GM23338 (cell line): ENCODE data around the gene SLC17A5. TPM values are rescaled to one million over a fixed set of nuclear protein-coding genes. Genes with fewer than 3 reads are reported as not detected.
"Not testable (repeated sequence)": the region's sequence is repeated elsewhere in the genome, so short reads cannot be mapped to it uniquely, and the experiment has no call there.

ENCODE experiments used
- ATAC-seq: fragments of 200-7000 bp; cut with Tn5 transposase; 3 replicates; pipeline ENCODE4 v1.9.1; 2020
- DNase-seq: peaks from one replicate; pipeline ENCODE4 v3.0.0-alpha.2; 2015; ENCODE audit warnings: low spot score
- H2AFZ ChIP-seq: fragments of 200-600 bp; sonication (generic); 2 replicates; pipeline ENCODE4 v1.8.0; 2016; ENCODE audit warnings: antibody characterized with exemption, mild to moderate bottlenecking, moderate library complexity
- H3F3A ChIP-seq: fragments of 200-600 bp; sonication (generic); replicated peaks from 2 replicates; pipeline ENCODE4 v1.8.0; 2017; ENCODE audit warnings: antibody characterized with exemption, mixed run types, low read depth
- H3K27ac ChIP-seq: fragments of 200-600 bp; sonication (generic); 2 replicates; pipeline ENCODE4 v1.6.1; 2016; ENCODE audit warnings: low read depth
- H3K27me3 ChIP-seq: fragments of 200-600 bp; sonication (generic); 2 replicates; pipeline ENCODE4 v1.8.0; 2016; ENCODE audit warnings: mild to moderate bottlenecking, mixed run types, moderate library complexity; ENCODE audit not compliant: insufficient read depth
- H3K36me3 ChIP-seq: fragments of 200-600 bp; sonication (generic); 2 replicates; pipeline ENCODE4 v1.8.0; 2016; ENCODE audit warnings: mild to moderate bottlenecking; ENCODE audit not compliant: insufficient read depth
- H3K4me1 ChIP-seq: fragments of 200-600 bp; sonication (generic); 2 replicates; pipeline ENCODE4 v1.8.0; 2016; ENCODE audit warnings: mild to moderate bottlenecking, moderate library complexity; ENCODE audit not compliant: insufficient read depth
- H3K4me2 ChIP-seq: fragments of 200-600 bp; sonication (generic); 2 replicates; pipeline ENCODE4 v1.7.1; 2017; ENCODE audit warnings: mixed run types
- H3K4me3 ChIP-seq: fragments of 200-600 bp; sonication (generic); 2 replicates; pipeline ENCODE4 v1.6.1; 2016; ENCODE audit warnings: mixed run types
- H3K79me2 ChIP-seq: fragments of 200-600 bp; sonication (generic); replicated peaks from 2 replicates; pipeline ENCODE4 v1.8.0; 2017; ENCODE audit warnings: mild to moderate bottlenecking; ENCODE audit not compliant: insufficient read depth
- H3K9me2 ChIP-seq: fragments of 200-600 bp; sonication (generic); 2 replicates; pipeline ENCODE4 v1.8.0; 2017; ENCODE audit not compliant: insufficient read depth
- H4K20me1 ChIP-seq: fragments of 200-600 bp; sonication (generic); replicated peaks from 2 replicates; pipeline ENCODE4 v1.8.0; 2017; ENCODE audit warnings: mild to moderate bottlenecking; ENCODE audit not compliant: insufficient read depth
- H3K27ac Mint-ChIP-seq: 2 replicates; pipeline ENCODE4 v1.8.0; 2020; ENCODE audit warnings: inconsistent platforms, mild to moderate bottlenecking, moderate library complexity, mixed read lengths
- H3K27me3 Mint-ChIP-seq: 3 replicates; pipeline ENCODE4 v1.8.0; 2022; ENCODE audit warnings: low read depth, mild to moderate bottlenecking, moderate library complexity, mixed read lengths, inconsistent platforms; ENCODE audit not compliant: insufficient read depth, poor library complexity
- H3K36me3 Mint-ChIP-seq: 3 replicates; pipeline ENCODE4 v1.8.0; 2021; ENCODE audit warnings: low read depth, mild to moderate bottlenecking, inconsistent platforms, moderate library complexity, mixed read lengths
- H3K4me1 Mint-ChIP-seq: 3 replicates; pipeline ENCODE4 v1.8.0; 2020; ENCODE audit warnings: mild to moderate bottlenecking, inconsistent platforms, mixed read lengths
- H3K4me3 Mint-ChIP-seq: 3 replicates; pipeline ENCODE4 v1.8.0; 2021; ENCODE audit warnings: moderate library complexity, mild to moderate bottlenecking, inconsistent platforms, mixed read lengths
- H3K9me3 Mint-ChIP-seq: 3 replicates; pipeline ENCODE4 v1.8.0; 2020; ENCODE audit warnings: moderate library complexity, mild to moderate bottlenecking, inconsistent platforms, mixed read lengths
- CREB1 ChIP-seq: fragments of 250-450 bp; sonication (Bioruptor Pico); IDR thresholded peaks from 2 replicates; pipeline ENCODE4 v1.5.0; 2020; ENCODE audit warnings: low read depth, mild to moderate bottlenecking, moderate library complexity
- EZH2 ChIP-seq: fragments of 200-600 bp; sonication (generic); IDR thresholded peaks from one replicate; pipeline ENCODE4 v1.8.0; 2017; ENCODE audit warnings: antibody characterized with exemption, mild to moderate bottlenecking, low read depth; ENCODE audit not compliant: unreplicated experiment
- EZH2phosphoT487 ChIP-seq: fragments of 200-600 bp; sonication (generic); IDR thresholded peaks from one replicate; pipeline ENCODE4 v1.8.1; 2018; ENCODE audit warnings: antibody characterized with exemption; ENCODE audit not compliant: unreplicated experiment
- JUNB ChIP-seq: IDR thresholded peaks from one replicate; pipeline ENCODE4 v1.6.1; 2016; ENCODE audit warnings: antibody characterized with exemption; ENCODE audit not compliant: unreplicated experiment
- NANOG ChIP-seq: IDR thresholded peaks from 2 replicates; pipeline ENCODE4 v1.6.1; 2016; ENCODE audit warnings: antibody characterized with exemption, borderline replicate concordance
- POLR2AphosphoS5 ChIP-seq: IDR thresholded peaks from 2 replicates; pipeline ENCODE4 v1.6.1; 2016; ENCODE audit warnings: antibody characterized with exemption, low read depth
- STAT1 ChIP-seq: IDR thresholded peaks from one replicate; pipeline ENCODE4 v1.6.1; 2016; ENCODE audit warnings: antibody characterized with exemption; ENCODE audit not compliant: unreplicated experiment
- ZNF114 ChIP-seq: fragments of 250-450 bp; sonication (Bioruptor Pico); IDR thresholded peaks from 2 replicates; pipeline ENCODE4 v1.5.0; 2020; ENCODE audit warnings: mild to moderate bottlenecking, moderate library complexity
- ZNF331 ChIP-seq: fragments of 250-450 bp; sonication (Bioruptor Pico); IDR thresholded peaks from 2 replicates; pipeline ENCODE4 v1.5.0; 2020; ENCODE audit warnings: low read depth, mild to moderate bottlenecking, moderate library complexity
- polyA plus RNA-seq: library from polyadenylated mRNA; unstranded; fragments of >200 nt; fragmentation: Nextera tagmentation; extraction: Ambion mirVana; gene quantifications from 2 replicates; pipeline ENCODE4 v1.2.1, GENCODE V29; 2016
- total RNA-seq: library from RNA; depleted of rRNA; stranded (reverse); fragments of >200 nt; shearing (Covaris generic); gene quantifications from 2 replicates; pipeline ENCODE4 v1.2.3, GENCODE V29; 2014
- TF ChIP-seq, protein P1 (sequence below), 2 experiments: fragments of 200-600 bp in 1 of 2; sonication (generic) in 1 of 2; conservative IDR thresholded peaks; 2 replicates each; pipeline versions ENCODE4 v1.5.1 to v1.6.1; 2016 to 2017; ENCODE audit warnings: antibody characterized with exemption in 2 of 2, low read depth in 2 of 2, mild to moderate bottlenecking in 2 of 2, moderate library complexity in 1 of 2
- TF ChIP-seq, protein P2 (sequence below): fragments of 250-450 bp; sonication (Bioruptor Pico); IDR thresholded peaks from 2 replicates; pipeline ENCODE4 v1.5.0; 2020; ENCODE audit warnings: mild to moderate bottlenecking, moderate library complexity
- TF ChIP-seq, protein P3 (sequence below): IDR thresholded peaks from one replicate; pipeline ENCODE4 v1.6.1; 2018; ENCODE audit warnings: antibody characterized with exemption; ENCODE audit not compliant: unreplicated experiment

The SLC17A5 gene
- total and polyA plus RNA-seq, 2 experiments from 2014 or later: 9.2 to 17.7 TPM

DNA sequence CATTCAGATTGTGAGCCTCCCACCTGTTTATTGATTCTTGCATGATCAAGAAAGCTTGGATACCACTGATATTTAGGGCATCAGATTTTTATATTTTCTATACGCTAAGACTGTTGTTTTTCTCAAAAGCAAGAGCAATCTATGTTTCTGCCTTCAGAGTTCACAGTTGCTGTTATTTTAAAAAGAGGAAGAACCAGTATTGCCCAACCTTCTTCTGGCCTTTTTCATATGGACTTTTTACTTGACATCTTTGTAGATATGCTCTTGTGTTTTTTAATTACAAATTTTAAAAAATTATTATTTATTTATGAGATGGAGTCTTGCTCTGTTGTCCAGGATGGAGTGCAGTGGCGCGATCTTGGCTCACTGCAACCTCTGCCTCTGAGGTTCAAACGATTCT is 28.9 kb downstream of the SLC17A5 start:
- Histone ChIP-seq H3K4me3 (no peak overlapping the region), H3K79me2 (no peaks in the 10 kb centered on the region), H3F3A (peaks cover 7% of the 10 kb centered on the region; the same call in 1 of the 2 replicates), H3K27me3 (no peaks in the 10 kb centered on the region), H3K9me2 (no peaks in the 10 kb centered on the region), H3K36me3 (peaks cover 7% of the 10 kb centered on the region; the same call in 1 of the 2 replicates), H3K4me1 (no peaks in the 10 kb centered on the region), H3K4me2 (no peak overlapping the region), H4K20me1 (no peaks in the 10 kb centered on the region), H3K27ac (no peak overlapping the region), H2AFZ (no peak overlapping the region)
- no peak overlapping the region for H3K27ac Mint-ChIP-seq
- H3K9me3 Mint-ChIP-seq: no peaks in the 10 kb centered on the region
- peaks cover 8% of the 10 kb centered on the region; the same call in 1 of the 3 replicates for H3K36me3 Mint-ChIP-seq
- no peak for TF ChIP-seq STAT1
- TF ChIP-seq, protein P1, sequence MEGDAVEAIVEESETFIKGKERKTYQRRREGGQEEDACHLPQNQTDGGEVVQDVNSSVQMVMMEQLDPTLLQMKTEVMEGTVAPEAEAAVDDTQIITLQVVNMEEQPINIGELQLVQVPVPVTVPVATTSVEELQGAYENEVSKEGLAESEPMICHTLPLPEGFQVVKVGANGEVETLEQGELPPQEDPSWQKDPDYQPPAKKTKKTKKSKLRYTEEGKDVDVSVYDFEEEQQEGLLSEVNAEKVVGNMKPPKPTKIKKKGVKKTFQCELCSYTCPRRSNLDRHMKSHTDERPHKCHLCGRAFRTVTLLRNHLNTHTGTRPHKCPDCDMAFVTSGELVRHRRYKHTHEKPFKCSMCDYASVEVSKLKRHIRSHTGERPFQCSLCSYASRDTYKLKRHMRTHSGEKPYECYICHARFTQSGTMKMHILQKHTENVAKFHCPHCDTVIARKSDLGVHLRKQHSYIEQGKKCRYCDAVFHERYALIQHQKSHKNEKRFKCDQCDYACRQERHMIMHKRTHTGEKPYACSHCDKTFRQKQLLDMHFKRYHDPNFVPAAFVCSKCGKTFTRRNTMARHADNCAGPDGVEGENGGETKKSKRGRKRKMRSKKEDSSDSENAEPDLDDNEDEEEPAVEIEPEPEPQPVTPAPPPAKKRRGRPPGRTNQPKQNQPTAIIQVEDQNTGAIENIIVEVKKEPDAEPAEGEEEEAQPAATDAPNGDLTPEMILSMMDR (conservative IDR thresholded peaks at IDR 0.05; ENCODE audit: low read depth in 2 of 2): no peak
- TF ChIP-seq POLR2AphosphoS5: no peak
- no peak for TF ChIP-seq EZH2
- TF ChIP-seq EZH2phosphoT487: no peak
- no peak for TF ChIP-seq NANOG
- TF ChIP-seq ZNF331 (CRISPR knock-in tag): no peak
- TF ChIP-seq ZNF114 (CRISPR knock-in tag): no peak
- no peak for TF ChIP-seq JUNB
- TF ChIP-seq, protein P2, sequence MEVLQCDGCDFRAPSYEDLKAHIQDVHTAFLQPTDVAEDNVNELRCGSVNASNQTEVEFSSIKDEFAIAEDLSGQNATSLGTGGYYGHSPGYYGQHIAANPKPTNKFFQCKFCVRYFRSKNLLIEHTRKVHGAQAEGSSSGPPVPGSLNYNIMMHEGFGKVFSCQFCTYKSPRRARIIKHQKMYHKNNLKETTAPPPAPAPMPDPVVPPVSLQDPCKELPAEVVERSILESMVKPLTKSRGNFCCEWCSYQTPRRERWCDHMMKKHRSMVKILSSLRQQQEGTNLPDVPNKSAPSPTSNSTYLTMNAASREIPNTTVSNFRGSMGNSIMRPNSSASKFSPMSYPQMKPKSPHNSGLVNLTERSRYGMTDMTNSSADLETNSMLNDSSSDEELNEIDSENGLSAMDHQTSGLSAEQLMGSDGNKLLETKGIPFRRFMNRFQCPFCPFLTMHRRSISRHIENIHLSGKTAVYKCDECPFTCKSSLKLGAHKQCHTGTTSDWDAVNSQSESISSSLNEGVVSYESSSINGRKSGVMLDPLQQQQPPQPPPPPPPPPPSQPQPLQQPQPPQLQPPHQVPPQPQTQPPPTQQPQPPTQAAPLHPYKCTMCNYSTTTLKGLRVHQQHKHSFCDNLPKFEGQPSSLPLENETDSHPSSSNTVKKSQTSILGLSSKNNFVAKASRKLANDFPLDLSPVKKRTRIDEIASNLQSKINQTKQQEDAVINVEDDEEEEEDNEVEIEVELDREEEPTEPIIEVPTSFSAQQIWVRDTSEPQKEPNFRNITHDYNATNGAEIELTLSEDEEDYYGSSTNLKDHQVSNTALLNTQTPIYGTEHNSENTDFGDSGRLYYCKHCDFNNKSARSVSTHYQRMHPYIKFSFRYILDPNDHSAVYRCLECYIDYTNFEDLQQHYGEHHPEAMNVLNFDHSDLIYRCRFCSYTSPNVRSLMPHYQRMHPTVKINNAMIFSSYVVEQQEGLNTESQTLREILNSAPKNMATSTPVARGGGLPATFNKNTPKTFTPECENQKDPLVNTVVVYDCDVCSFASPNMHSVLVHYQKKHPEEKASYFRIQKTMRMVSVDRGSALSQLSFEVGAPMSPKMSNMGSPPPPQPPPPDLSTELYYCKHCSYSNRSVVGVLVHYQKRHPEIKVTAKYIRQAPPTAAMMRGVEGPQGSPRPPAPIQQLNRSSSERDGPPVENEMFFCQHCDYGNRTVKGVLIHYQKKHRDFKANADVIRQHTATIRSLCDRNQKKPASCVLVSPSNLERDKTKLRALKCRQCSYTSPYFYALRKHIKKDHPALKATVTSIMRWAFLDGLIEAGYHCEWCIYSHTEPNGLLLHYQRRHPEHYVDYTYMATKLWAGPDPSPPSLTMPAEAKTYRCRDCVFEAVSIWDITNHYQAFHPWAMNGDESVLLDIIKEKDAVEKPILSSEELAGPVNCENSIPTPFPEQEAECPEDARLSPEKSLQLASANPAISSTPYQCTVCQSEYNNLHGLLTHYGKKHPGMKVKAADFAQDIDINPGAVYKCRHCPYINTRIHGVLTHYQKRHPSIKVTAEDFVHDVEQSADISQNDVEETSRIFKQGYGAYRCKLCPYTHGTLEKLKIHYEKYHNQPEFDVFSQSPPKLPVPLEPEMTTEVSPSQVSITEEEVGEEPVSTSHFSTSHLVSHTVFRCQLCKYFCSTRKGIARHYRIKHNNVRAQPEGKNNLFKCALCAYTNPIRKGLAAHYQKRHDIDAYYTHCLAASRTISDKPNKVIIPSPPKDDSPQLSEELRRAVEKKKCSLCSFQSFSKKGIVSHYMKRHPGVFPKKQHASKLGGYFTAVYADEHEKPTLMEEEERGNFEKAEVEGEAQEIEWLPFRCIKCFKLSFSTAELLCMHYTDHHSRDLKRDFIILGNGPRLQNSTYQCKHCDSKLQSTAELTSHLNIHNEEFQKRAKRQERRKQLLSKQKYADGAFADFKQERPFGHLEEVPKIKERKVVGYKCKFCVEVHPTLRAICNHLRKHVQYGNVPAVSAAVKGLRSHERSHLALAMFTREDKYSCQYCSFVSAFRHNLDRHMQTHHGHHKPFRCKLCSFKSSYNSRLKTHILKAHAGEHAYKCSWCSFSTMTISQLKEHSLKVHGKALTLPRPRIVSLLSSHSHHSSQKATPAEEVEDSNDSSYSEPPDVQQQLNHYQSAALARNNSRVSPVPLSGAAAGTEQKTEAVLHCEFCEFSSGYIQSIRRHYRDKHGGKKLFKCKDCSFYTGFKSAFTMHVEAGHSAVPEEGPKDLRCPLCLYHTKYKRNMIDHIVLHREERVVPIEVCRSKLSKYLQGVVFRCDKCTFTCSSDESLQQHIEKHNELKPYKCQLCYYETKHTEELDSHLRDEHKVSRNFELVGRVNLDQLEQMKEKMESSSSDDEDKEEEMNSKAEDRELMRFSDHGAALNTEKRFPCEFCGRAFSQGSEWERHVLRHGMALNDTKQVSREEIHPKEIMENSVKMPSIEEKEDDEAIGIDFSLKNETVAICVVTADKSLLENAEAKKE (CRISPR knock-in tag): no peak
- no peak for TF ChIP-seq CREB1 (CRISPR knock-in tag)
- TF ChIP-seq, protein P3, sequence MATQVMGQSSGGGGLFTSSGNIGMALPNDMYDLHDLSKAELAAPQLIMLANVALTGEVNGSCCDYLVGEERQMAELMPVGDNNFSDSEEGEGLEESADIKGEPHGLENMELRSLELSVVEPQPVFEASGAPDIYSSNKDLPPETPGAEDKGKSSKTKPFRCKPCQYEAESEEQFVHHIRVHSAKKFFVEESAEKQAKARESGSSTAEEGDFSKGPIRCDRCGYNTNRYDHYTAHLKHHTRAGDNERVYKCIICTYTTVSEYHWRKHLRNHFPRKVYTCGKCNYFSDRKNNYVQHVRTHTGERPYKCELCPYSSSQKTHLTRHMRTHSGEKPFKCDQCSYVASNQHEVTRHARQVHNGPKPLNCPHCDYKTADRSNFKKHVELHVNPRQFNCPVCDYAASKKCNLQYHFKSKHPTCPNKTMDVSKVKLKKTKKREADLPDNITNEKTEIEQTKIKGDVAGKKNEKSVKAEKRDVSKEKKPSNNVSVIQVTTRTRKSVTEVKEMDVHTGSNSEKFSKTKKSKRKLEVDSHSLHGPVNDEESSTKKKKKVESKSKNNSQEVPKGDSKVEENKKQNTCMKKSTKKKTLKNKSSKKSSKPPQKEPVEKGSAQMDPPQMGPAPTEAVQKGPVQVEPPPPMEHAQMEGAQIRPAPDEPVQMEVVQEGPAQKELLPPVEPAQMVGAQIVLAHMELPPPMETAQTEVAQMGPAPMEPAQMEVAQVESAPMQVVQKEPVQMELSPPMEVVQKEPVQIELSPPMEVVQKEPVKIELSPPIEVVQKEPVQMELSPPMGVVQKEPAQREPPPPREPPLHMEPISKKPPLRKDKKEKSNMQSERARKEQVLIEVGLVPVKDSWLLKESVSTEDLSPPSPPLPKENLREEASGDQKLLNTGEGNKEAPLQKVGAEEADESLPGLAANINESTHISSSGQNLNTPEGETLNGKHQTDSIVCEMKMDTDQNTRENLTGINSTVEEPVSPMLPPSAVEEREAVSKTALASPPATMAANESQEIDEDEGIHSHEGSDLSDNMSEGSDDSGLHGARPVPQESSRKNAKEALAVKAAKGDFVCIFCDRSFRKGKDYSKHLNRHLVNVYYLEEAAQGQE: no peak
- no peak for ATAC-seq
- no peak for DNase-seq
- no peaks in the 10 kb centered on the region for H3K27me3 Mint-ChIP-seq
- H3K4me1 Mint-ChIP-seq: no peaks in the 10 kb centered on the region
- H3K4me3 Mint-ChIP-seq: no peak overlapping the region

DNA sequence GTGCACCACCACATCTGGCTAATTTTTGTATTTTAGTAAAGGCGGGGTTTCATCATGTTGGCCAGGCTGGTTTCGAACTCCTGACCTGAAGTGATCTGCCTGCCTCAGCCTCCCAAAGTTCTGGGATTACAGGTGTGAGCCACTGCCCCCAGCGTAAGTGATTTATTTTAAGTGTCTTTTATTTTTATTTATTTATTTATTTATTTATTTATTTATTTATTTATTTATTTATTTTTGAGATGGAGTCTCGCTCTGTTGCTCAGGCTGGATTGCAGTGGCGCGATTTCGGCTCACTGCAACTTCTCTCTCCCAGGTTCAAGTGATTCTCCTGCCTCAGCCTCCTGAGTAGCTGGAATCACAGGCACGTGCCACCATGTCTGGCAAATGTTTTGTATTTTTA is 30.3 kb downstream of the SLC17A5 start:
- not testable (repeated sequence) for H2AFZ ChIP-seq, H4K20me1 ChIP-seq, DNase-seq, H3K4me3 ChIP-seq, H3K27ac ChIP-seq, H3K4me1 ChIP-seq, H3K27ac Mint-ChIP-seq, H3K27me3 ChIP-seq, H3K9me2 ChIP-seq, H3K27me3 Mint-ChIP-seq, H3F3A ChIP-seq, H3K4me1 Mint-ChIP-seq, H3K9me3 Mint-ChIP-seq, ATAC-seq, H3K4me3 Mint-ChIP-seq, H3K79me2 ChIP-seq, H3K36me3 Mint-ChIP-seq, H3K36me3 ChIP-seq, H3K4me2 ChIP-seq
